Neural progenitor cell (in vitro differentiated cells): Measurements from ENCODE around the gene CCDC178. TPM values are rescaled to one million over a fixed set of nuclear protein-coding genes. Genes with fewer than 3 reads are reported as not detected.

Source experiments
- DNase-seq: peaks from one replicate; pipeline ENCODE4 v3.0.0-alpha.2; 2016; ENCODE audit warnings: low spot score
- H2AFZ ChIP-seq: fragments of 200-600 bp; sonication (generic); replicated peaks from 2 replicates; pipeline ENCODE4 v1.6.1; 2016; ENCODE audit warnings: antibody characterized with exemption
- H3F3A ChIP-seq: fragments of 200-600 bp; sonication (generic); 2 replicates; pipeline ENCODE4 v1.6.1; 2016; ENCODE audit warnings: antibody characterized with exemption, low read depth
- H3K27ac ChIP-seq: fragments of 200-600 bp; sonication (generic); 2 replicates; pipeline ENCODE4 v1.5.1; 2016; ENCODE audit warnings: mild to moderate bottlenecking
- H3K27me3 ChIP-seq: fragments of 200-600 bp; sonication (generic); 2 replicates; pipeline ENCODE4 v1.6.1; 2016; ENCODE audit warnings: mild to moderate bottlenecking, moderate library complexity
- H3K36me3 ChIP-seq: fragments of 200-600 bp; sonication (generic); 2 replicates; pipeline ENCODE4 v1.5.1; 2016
- H3K4me1 ChIP-seq: fragments of 200-600 bp; sonication (generic); 2 replicates; pipeline ENCODE4 v1.6.1; 2016; ENCODE audit warnings: mixed run types
- H3K4me2 ChIP-seq: fragments of 200-600 bp; sonication (generic); 2 replicates; pipeline ENCODE4 v1.6.1; 2016
- H3K4me3 ChIP-seq: fragments of 200-600 bp; sonication (generic); 2 replicates; pipeline ENCODE4 v1.5.1; 2016
- H3K79me2 ChIP-seq: fragments of 200-600 bp; sonication (generic); 2 replicates; pipeline ENCODE4 v1.6.1; 2016; ENCODE audit warnings: low read depth
- H3K9ac ChIP-seq: fragments of 200-600 bp; sonication (generic); 2 replicates; pipeline ENCODE4 v1.6.1; 2016
- H3K9me3 ChIP-seq: fragments of 200-600 bp; sonication (generic); 2 replicates; pipeline ENCODE4 v1.5.1; 2016; ENCODE audit warnings: low read depth
- H4K20me1 ChIP-seq: fragments of 200-600 bp; sonication (generic); 2 replicates; pipeline ENCODE4 v1.6.1; 2016; ENCODE audit warnings: low read depth
- H3K27ac Mint-ChIP-seq: 3 replicates; pipeline ENCODE4 v1.8.0; 2021; ENCODE audit warnings: mixed read lengths
- H3K27me3 Mint-ChIP-seq: 2 replicates; pipeline ENCODE4 v1.8.0; 2022; ENCODE audit warnings: low read depth, mild to moderate bottlenecking, inconsistent platforms, moderate library complexity, mixed read lengths; ENCODE audit not compliant: insufficient read depth
- H3K36me3 Mint-ChIP-seq: 3 replicates; pipeline ENCODE4 v1.8.0; 2021; ENCODE audit warnings: mixed read lengths
- H3K4me1 Mint-ChIP-seq: 3 replicates; pipeline ENCODE4 v1.8.0; 2021; ENCODE audit warnings: mixed read lengths
- H3K4me3 Mint-ChIP-seq: 3 replicates; pipeline ENCODE4 v1.8.0; 2021; ENCODE audit warnings: mild to moderate bottlenecking, moderate library complexity, mixed read lengths
- H3K9me3 Mint-ChIP-seq: 3 replicates; pipeline ENCODE4 v1.8.0; 2020; ENCODE audit warnings: mixed read lengths
- EZH2 ChIP-seq: fragments of 200-600 bp; sonication (generic); IDR thresholded peaks from 2 replicates; pipeline ENCODE4 v1.6.1; 2017; ENCODE audit warnings: antibody characterized with exemption, mild to moderate bottlenecking, moderate library complexity
- EZH2phosphoT487 ChIP-seq: fragments of 200-600 bp; sonication (generic); IDR thresholded peaks from 2 replicates; pipeline ENCODE4 v1.6.1; 2017; ENCODE audit warnings: antibody characterized with exemption
- total RNA-seq: library from RNA; depleted of rRNA; stranded (reverse); fragments of >200 nt; gene quantifications from 2 replicates; pipeline ENCODE4 v1.2.3, GENCODE V29; 2015; ENCODE audit warnings: low replicate concordance
- TF ChIP-seq, protein P1 (sequence below): fragments of 200-600 bp; sonication (generic); IDR thresholded peaks from 2 replicates; pipeline ENCODE4 v1.5.1; 2017; ENCODE audit warnings: antibody characterized with exemption, mild to moderate bottlenecking

CCDC178 gene
- total RNA-seq, 1 donor from 2014 or later = 0.51 TPM

DNA sequence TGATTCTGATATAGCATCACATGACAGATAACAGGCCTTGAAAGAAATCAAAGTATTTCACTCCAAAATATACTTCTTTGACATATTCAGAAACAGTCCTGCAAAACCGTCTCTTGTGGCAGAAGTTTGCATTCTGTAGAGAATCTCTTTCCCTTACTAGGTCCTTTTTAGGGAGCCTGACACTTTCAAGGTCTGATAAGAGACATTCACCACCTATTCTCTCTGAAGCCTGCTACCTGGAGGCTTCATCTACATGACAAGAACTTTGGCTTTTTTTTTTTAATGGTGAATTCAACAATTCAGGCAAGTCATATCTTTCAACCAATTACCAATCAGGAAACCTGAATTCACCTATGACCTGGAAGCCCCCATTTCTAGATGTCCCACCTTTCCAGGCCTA is 83.8 kb downstream of the CCDC178 start:
- Mint-ChIP-seq H3K9me3 (peaks cover 3% of the 10 kb centered on the region), H3K36me3 (no peaks in the 10 kb centered on the region), H3K4me1 (no peaks in the 10 kb centered on the region), H3K27me3 (no peaks in the 10 kb centered on the region), H3K4me3 (no peak overlapping the region), H3K27ac (no peak overlapping the region)
- TF ChIP-seq EZH2 (no peak), EZH2phosphoT487 (no peak)
- TF ChIP-seq, protein P1, sequence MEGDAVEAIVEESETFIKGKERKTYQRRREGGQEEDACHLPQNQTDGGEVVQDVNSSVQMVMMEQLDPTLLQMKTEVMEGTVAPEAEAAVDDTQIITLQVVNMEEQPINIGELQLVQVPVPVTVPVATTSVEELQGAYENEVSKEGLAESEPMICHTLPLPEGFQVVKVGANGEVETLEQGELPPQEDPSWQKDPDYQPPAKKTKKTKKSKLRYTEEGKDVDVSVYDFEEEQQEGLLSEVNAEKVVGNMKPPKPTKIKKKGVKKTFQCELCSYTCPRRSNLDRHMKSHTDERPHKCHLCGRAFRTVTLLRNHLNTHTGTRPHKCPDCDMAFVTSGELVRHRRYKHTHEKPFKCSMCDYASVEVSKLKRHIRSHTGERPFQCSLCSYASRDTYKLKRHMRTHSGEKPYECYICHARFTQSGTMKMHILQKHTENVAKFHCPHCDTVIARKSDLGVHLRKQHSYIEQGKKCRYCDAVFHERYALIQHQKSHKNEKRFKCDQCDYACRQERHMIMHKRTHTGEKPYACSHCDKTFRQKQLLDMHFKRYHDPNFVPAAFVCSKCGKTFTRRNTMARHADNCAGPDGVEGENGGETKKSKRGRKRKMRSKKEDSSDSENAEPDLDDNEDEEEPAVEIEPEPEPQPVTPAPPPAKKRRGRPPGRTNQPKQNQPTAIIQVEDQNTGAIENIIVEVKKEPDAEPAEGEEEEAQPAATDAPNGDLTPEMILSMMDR = no peak
- Histone ChIP-seq H3K4me1 (peaks cover 11% of the 10 kb centered on the region), H3K27me3 (no peaks in the 10 kb centered on the region), H3K9me3 (no peaks in the 10 kb centered on the region), H3F3A (peaks cover 10% of the 10 kb centered on the region), H3K79me2 (no peaks in the 10 kb centered on the region), H4K20me1 (no peaks in the 10 kb centered on the region), H2AFZ (no peak overlapping the region), H3K4me2 (no peak overlapping the region), H3K9ac (no peak overlapping the region), H3K36me3 (no peaks in the 10 kb centered on the region), H3K27ac (no peak overlapping the region), H3K4me3 (no peak overlapping the region)
- DNase-seq = no peak

DNA sequence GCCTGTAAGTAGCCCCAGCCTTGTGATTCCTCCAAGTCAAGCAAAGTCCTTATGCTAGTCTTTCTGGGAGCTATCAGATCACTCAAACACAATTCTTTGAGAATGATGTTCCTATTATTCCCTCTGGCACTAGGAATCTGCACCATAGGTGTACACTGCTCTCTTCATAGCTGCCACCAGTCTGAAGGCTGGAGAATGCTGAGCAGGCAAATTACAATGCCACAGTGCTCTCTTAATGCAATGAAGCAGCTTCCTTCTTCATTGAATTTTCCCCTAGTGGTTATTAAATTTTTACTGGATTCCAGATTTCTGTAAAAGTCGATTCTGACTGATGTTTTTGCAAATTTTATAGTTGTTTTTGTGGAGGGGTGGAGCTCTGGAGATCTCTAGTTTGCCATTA is 84.8 kb downstream of the CCDC178 start:
- H3K27ac ChIP-seq = peak overlapping the region; percentile 23
- no peak overlapping the region for H2AFZ ChIP-seq
- no peak overlapping the region for H3K9ac ChIP-seq
- no peaks in the 10 kb centered on the region for H3K79me2 ChIP-seq
- no peak for DNase-seq
- H3K36me3 ChIP-seq = no peaks in the 10 kb centered on the region
- H4K20me1 ChIP-seq = no peaks in the 10 kb centered on the region
- no peaks in the 10 kb centered on the region for H3K36me3 Mint-ChIP-seq
- H3K4me3 Mint-ChIP-seq = no peak overlapping the region
- no peaks in the 10 kb centered on the region for H3K9me3 ChIP-seq
- H3K27me3 ChIP-seq = no peaks in the 10 kb centered on the region
- H3K27me3 Mint-ChIP-seq = no peaks in the 10 kb centered on the region
- peaks cover 11% of the 10 kb centered on the region for H3K4me1 ChIP-seq
- no peaks in the 10 kb centered on the region for H3K4me1 Mint-ChIP-seq
- H3F3A ChIP-seq = peaks cover 10% of the 10 kb centered on the region
- peaks cover 3% of the 10 kb centered on the region for H3K9me3 Mint-ChIP-seq
- H3K27ac Mint-ChIP-seq = no peak overlapping the region
- H3K4me3 ChIP-seq = no peak overlapping the region
- H3K4me2 ChIP-seq = peak overlapping the region; percentile 52
- TF ChIP-seq, protein P1 = no peak
- no peak for TF ChIP-seq EZH2phosphoT487
- no peak for TF ChIP-seq EZH2

DNA sequence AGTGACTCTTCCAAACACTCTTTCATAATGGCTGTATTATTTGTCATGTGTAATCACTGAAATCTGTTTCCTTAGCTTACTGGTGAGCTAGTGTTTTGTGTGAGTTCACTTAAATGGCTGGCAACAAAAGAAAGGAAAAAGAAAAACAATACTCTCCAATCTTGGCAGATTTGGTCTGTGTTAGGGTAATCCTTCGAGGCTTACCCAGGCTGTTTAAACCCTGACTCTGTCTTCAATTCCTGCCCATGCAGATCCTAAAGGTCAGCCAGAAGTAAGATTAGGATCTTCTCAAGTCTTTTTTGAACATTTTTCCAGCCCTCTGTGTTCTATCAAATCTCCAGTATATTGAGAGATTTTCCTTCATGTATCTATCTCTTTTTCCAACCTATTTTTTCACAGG is 85.3 kb downstream of the CCDC178 start:
- H3K4me3 ChIP-seq = no peak overlapping the region
- H3F3A ChIP-seq = peaks cover 10% of the 10 kb centered on the region
- Mint-ChIP-seq H3K4me3 (no peak overlapping the region), H3K9me3 (peaks cover 3% of the 10 kb centered on the region), H3K36me3 (no peaks in the 10 kb centered on the region), H3K4me1 (no peaks in the 10 kb centered on the region), H3K27ac (no peak overlapping the region), H3K27me3 (no peaks in the 10 kb centered on the region)
- H3K4me1 ChIP-seq = peaks cover 11% of the 10 kb centered on the region
- peak; percentile 26 for DNase-seq
- peak overlapping the region; percentile 23 for H3K27ac ChIP-seq
- TF ChIP-seq EZH2 (no peak), EZH2phosphoT487 (no peak)
- TF ChIP-seq, protein P1 = no peak
- no peaks in the 10 kb centered on the region for H4K20me1 ChIP-seq
- peak overlapping the region; percentile 52 for H3K4me2 ChIP-seq
- H3K79me2 ChIP-seq = no peaks in the 10 kb centered on the region
- H3K27me3 ChIP-seq = no peaks in the 10 kb centered on the region
- H3K9ac ChIP-seq = no peak overlapping the region
- no peaks in the 10 kb centered on the region for H3K9me3 ChIP-seq
- H2AFZ ChIP-seq = no peak overlapping the region
- no peaks in the 10 kb centered on the region for H3K36me3 ChIP-seq
